BJ (cell line): Measurements from ENCODE around the gene RAC2. TPM values are rescaled to one million over a fixed set of nuclear protein-coding genes. Genes with fewer than 3 reads are reported as not detected.

Experiments
- CTCF ChIA-PET: fragments of 350-600 bp; formaldehyde crosslinking; extraction: SDS; loops from one replicate; lab custom pipeline; 2021; ENCODE audit warnings: antibody characterized with exemption, inconsistent platforms; lab: Yijun Ruan, JAX
- POLR2A ChIA-PET: fragments of 300-600 bp; sonication (Branson Sonifier 250); formaldehyde crosslinking; extraction: SDS; loops from one replicate; lab custom pipeline; 2021; ENCODE audit warnings: antibody characterized with exemption; lab: Charles Lee
- DNase-seq: peaks from one replicate; pipeline ENCODE4 v3.0.0-alpha.2; 2011; ENCODE audit warnings: low read depth
- H3K27me3 ChIP-seq: 2 replicates; pipeline ENCODE4 v1.6.0; 2011; ENCODE audit warnings: low read length; ENCODE audit not compliant: control insufficient read depth, insufficient read depth
- H3K36me3 ChIP-seq: 2 replicates; pipeline ENCODE4 v1.5.1; 2011; ENCODE audit warnings: low read length; ENCODE audit not compliant: control insufficient read depth, insufficient read depth
- H3K4me3 ChIP-seq: 2 replicates; pipeline ENCODE4 v1.5.1; 2011; ENCODE audit warnings: low read depth, mild to moderate bottlenecking, control low read depth, low read length
- CTCF ChIP-seq: IDR thresholded peaks from 2 replicates; pipeline ENCODE4 v1.5.1; 2011; ENCODE audit warnings: low read depth, mild to moderate bottlenecking, control low read depth, inconsistent platforms, low read length, moderate library complexity; ENCODE audit not compliant: insufficient read depth
- polyA plus RNA-seq: library from polyadenylated mRNA; depleted of rRNA; stranded (reverse); fragments of >200 nt; gene quantifications from 2 replicates; pipeline ENCODE4 v1.2.3, GENCODE V29; 2011

RAC2 gene
- polyA plus RNA-seq, 1 experiment, result 25.7 TPM

DNA sequence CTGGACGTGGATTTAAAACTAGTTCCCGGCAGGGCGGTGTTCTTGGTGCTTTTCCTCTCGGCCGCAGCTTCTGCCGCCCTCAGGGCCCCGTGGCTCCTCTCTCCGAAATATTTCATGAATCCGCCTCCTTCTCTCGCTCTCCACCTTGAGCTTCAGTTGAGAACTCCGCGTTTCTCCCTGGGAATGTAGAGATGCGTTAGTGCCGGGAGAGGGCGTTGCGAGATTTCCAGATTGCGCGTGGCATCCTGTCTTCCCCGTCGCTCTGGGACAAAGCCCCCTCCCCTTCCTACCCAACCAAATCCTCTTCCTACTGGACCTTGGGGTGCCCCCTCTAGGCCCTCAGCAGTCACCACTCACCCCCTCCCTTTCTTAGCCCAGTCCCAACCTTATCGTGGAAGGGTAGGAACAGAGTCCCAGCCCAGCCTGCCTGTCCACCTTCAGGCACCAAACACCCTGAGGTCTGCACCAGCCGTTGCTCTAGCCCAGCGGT lies 15.5 kb upstream of the RAC2 start:
- Histone ChIP-seq H3K4me3 (no peak overlapping the region), H3K36me3 (no peaks in the 10 kb centered on the region), H3K27me3 (peaks cover 15% of the 10 kb centered on the region)
- DNase-seq, result no peak
- CTCF ChIA-PET, result interaction anchor here (0.6 to 5.0 kb wide), 37 partner anchors 8 to 213 kb away, joined by 3 to 83 read pairs (median 6); partner anchors contain the start of genes ELFN2 and RAC2
- TF ChIP-seq CTCF, result peak; percentile 84
- POLR2A ChIA-PET, result no interaction called here

DNA sequence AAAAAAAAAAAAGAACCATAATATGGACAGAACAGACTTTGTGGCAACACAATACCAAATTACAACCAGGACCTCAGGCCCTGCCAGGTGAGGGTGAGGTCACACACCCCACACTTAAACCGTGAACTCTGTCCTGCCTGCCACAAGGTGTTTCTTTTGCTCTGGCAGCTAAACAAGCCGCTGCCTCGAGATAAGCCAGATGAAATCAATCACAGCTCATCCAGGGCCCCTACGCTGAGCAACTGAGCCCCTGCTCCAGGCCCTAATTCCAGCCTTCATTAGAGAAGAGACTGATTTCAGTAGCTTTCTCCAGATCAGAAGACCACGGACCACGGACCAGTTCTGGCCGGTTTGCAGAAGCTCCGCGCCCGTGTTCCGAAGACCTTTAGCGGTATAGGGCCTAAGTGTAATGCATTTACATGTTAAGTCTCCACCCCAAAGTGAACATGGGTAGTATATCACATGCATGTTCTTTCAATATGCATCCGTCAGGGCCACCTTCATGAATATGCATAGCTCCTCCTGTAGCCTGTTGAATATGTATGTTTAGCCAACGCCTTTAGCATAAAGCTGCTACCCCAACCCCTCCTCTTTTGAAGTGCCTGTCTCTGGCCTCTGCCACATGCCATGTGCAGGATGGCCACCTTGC lies 14.8 kb upstream of the RAC2 start:
- H3K36me3 ChIP-seq, result no peaks in the 10 kb centered on the region
- CTCF ChIA-PET, result interaction anchor here (0.6 to 5.0 kb wide), 28 partner anchors 8 to 213 kb away, joined by 3 to 83 read pairs (median 9); partner anchors contain the start of gene RAC2
- H3K4me3 ChIP-seq, result no peak overlapping the region
- DNase-seq, result no peak
- peaks cover 15% of the 10 kb centered on the region for H3K27me3 ChIP-seq
- POLR2A ChIA-PET, result no interaction called here
- TF ChIP-seq CTCF, result no peak

DNA sequence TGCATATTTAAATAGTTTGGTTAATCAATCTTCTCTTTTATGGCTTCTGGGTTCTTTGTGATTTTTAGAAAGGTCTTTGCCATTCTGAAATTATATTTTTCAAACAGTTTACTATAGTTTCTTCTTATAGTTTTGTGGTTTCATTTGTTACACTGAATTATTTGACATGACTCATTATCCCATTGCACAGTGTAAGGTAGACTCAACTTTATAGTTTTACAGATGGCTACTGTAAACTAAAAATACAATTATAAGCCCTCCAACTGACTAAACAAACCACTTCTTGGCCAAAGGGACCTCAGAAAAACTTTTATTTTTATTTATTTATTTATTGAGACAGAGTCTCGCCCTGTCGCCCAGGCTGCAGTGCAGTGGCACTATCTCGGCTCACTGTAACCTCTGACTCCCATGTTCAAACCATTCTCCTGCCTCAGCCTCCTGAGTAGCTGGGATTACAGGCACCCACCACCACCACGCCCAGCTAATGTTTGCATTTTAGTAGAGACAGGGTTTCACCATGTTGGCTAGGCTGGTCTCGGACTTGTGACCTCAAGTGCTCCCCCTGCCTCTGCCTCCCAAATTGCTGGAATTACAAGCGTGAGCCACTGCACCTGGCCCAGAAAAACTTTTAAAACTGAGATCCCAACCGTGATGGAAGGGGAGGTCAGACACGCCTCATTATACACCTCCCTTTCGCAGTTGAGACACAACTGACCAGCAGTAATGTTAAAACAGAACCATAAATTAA lies 14.1 kb upstream of the RAC2 start:
- H3K4me3 ChIP-seq, result no peak overlapping the region
- ChIA-PET POLR2A (no interaction called here), CTCF (interaction anchor here (4.0 to 5.0 kb wide), 4 partner anchors 13 to 59 kb away, joined by 18 to 83 read pairs (median 48); partner anchors contain the start of gene RAC2)
- peaks cover 15% of the 10 kb centered on the region for H3K27me3 ChIP-seq
- no peak for DNase-seq
- no peak for TF ChIP-seq CTCF
- no peaks in the 10 kb centered on the region for H3K36me3 ChIP-seq

DNA sequence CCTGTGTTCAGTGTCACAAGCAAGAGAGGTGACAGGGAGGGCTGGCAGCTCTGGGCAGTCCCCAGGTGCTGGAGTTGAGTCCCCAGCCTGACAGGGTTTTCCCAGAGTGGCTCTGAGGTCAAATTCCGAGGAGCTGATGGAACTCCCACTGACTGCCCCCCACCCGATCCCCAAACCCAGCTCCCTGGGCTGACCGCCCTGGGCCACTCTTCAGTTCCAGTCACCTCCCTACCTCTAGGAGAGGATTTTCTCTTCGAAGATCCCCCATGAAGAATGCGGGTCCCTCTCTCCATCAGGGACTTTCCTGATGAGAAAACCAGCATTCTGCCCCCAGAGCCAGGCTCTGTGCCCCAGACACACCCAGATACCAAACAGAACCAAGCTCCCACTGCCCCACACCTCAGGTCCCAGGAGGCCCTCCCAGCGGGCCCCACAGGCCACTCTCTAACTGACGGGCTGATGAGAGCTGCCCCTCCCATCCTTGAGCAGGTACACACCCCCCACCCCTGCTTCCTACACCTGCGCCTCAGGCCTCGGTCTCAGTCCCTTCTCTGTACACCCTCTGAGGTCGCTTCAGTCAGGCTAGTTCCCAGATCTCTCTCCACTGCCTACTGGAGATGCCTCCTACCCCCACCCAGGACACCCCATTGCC lies 12.1 kb upstream of the RAC2 start:
- Histone ChIP-seq H3K4me3 (no peak overlapping the region), H3K27me3 (peaks cover 9% of the 10 kb centered on the region), H3K36me3 (no peaks in the 10 kb centered on the region)
- CTCF ChIA-PET, result interaction anchor here (0.6 to 1.5 kb wide), 4 partner anchors 11 to 720 kb away, joined by 3 to 5 read pairs (median 4); no protein-coding TSS in a partner anchor
- DNase-seq, result no peak
- TF ChIP-seq CTCF, result no peak
- POLR2A ChIA-PET, result no interaction called here

DNA sequence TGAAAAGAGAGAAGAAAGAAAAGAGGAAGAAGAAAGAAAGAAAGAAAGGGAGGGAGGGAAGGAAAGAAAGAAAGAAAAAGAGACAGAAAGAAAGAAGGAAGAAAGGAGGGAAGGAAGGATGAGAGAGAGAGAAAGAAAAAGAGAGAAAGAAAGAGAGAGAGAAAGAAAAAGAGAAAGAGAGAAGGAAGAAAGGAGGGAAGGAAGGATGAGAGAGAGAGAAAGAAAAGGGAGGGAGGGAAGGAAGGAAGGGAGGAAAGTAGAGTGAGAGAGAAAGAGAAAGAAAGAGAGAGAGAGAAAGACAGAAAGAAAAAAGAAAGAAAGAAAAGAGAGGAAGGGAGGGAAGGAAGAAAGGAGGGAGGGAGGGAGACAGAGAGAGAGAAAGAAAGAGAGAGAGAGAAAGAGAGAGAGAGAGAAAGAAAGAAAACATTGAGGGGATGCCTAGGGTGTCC lies 11.5 kb upstream of the RAC2 start:
- no peaks in the 10 kb centered on the region for H3K36me3 ChIP-seq
- no peak for TF ChIP-seq CTCF
- no peak for DNase-seq
- H3K4me3 ChIP-seq, result no peak overlapping the region
- CTCF ChIA-PET, result no interaction called here
- POLR2A ChIA-PET, result no interaction called here
- peaks cover 9% of the 10 kb centered on the region for H3K27me3 ChIP-seq
